CD8-positive, alpha-beta memory T cell (primary cell): ENCODE results near the gene AFF1. TPM values are rescaled to one million over a fixed set of nuclear protein-coding genes. Genes with fewer than 3 reads are reported as not detected.
"Not testable (repeated sequence)": the region's sequence is repeated elsewhere in the genome, so short reads cannot be mapped to it uniquely, and the experiment has no call there.

Experiments used
- CTCF ChIA-PET: fragments of 350-600 bp; sonication (Branson Sonifier 250); formaldehyde crosslinking; loops from one replicate; lab custom pipeline; 2021; ENCODE audit warnings: antibody characterized with exemption; lab: Charles Lee
- POLR2A ChIA-PET: fragments of 350-600 bp; sonication (Branson Sonifier 250); formaldehyde crosslinking; loops from one replicate; lab custom pipeline; 2021; ENCODE audit warnings: antibody characterized with exemption; lab: Charles Lee
- DNase-seq, 5 donors: peaks; one replicate each; pipeline versions ENCODE4 v3.0.0 to v3.0.0-alpha.2; 2020 to 2022; ENCODE audit warnings: mixed read lengths in 1 of 5
- H3K27ac ChIP-seq: one replicate; pipeline ENCODE4 v1.7.0; 2013; ENCODE audit warnings: low read depth, mild to moderate bottlenecking, low read length, moderate library complexity
- H3K27me3 ChIP-seq: 2 replicates; pipeline ENCODE4 v1.7.0; 2013; ENCODE audit warnings: low read length, mild to moderate bottlenecking; ENCODE audit not compliant: insufficient read depth, poor library complexity, severe bottlenecking
- H3K36me3 ChIP-seq: 2 replicates; pipeline ENCODE4 v1.7.0; 2013; ENCODE audit warnings: mild to moderate bottlenecking, low read length, moderate library complexity; ENCODE audit not compliant: insufficient read depth
- H3K4me1 ChIP-seq: 2 replicates; pipeline ENCODE4 v1.7.0; 2013; ENCODE audit warnings: mild to moderate bottlenecking, low read length, moderate library complexity; ENCODE audit not compliant: insufficient read depth
- H3K4me3 ChIP-seq: 2 replicates; pipeline ENCODE4 v1.7.0; 2013; ENCODE audit warnings: mild to moderate bottlenecking, low read length
- H3K9me3 ChIP-seq: 2 replicates; pipeline ENCODE4 v1.7.0; 2013; ENCODE audit warnings: mild to moderate bottlenecking, low read length
- H3K27ac Mint-ChIP-seq, 8 donors: one replicate each; pipeline ENCODE4 v1.8.0; 2020 to 2021; ENCODE audit warnings: mixed read lengths in 8 of 8, mild to moderate bottlenecking in 6 of 8, inconsistent platforms in 3 of 8, moderate library complexity in 3 of 8
- H3K27me3 Mint-ChIP-seq, 2 donors: one replicate each; pipeline ENCODE4 v1.8.0; 2020 to 2021; ENCODE audit warnings: mixed read lengths in 2 of 2, mild to moderate bottlenecking in 1 of 2, moderate library complexity in 1 of 2
- H3K36me3 Mint-ChIP-seq, 3 donors: one replicate each; pipeline ENCODE4 v1.8.0; 2020 to 2021; ENCODE audit warnings: mixed read lengths in 3 of 3, inconsistent platforms in 1 of 3, mild to moderate bottlenecking in 1 of 3
- H3K4me1 Mint-ChIP-seq, 3 donors: one replicate each; pipeline ENCODE4 v1.8.0; 2020 to 2021; ENCODE audit warnings: mixed read lengths in 3 of 3, inconsistent platforms in 1 of 3, mild to moderate bottlenecking in 1 of 3
- H3K4me3 Mint-ChIP-seq, 7 donors: one replicate each; pipeline ENCODE4 v1.8.0; 2020 to 2021; ENCODE audit warnings: mixed read lengths in 7 of 7, mild to moderate bottlenecking in 6 of 7, moderate library complexity in 4 of 7, inconsistent platforms in 2 of 7
- H3K9me3 Mint-ChIP-seq, 5 donors: one replicate each; pipeline ENCODE4 v1.8.0; 2020 to 2022; ENCODE audit warnings: mixed read lengths in 5 of 5, mild to moderate bottlenecking in 3 of 5, moderate library complexity in 2 of 5, inconsistent platforms in 1 of 5
- polyA plus RNA-seq: library from polyadenylated mRNA; unstranded; fragments of 300-500 nt; fragmentation: Illumina TruSeq; gene quantifications from one replicate; pipeline ENCODE4 v1.2.3, GENCODE V29; 2021
- total RNA-seq, 2 experiments: library from RNA; stranded (reverse); gene quantifications; one replicate each; pipeline ENCODE4 v1.2.3, GENCODE V29; 2021

AFF1 gene
- total and polyA plus RNA-seq, 3 experiments from 2014 or later, result 20.9 to 32.9 (median 29.7) TPM

GRCh38 chr4:87011340-87012034, 76.7 kb downstream of the AFF1 start:
- Mint-ChIP-seq H3K27ac (no peak overlapping the region), H3K4me3 (peak overlapping the region in 2 of 7 donors; percentile 29 to 36), H3K4me1 (peaks cover 73 to 85% (median 84%) of the 10 kb centered on the region in 3 donors), H3K27me3 (no peaks in the 10 kb centered on the region), H3K36me3 (peaks cover 0 to 12% (median 0%) of the 10 kb centered on the region in 3 donors), H3K9me3 (no peaks in the 10 kb centered on the region)
- Histone ChIP-seq H3K9me3 (no peaks in the 10 kb centered on the region), H3K36me3 (no peaks in the 10 kb centered on the region), H3K27ac (no peak overlapping the region), H3K4me1 (peaks cover 65% of the 10 kb centered on the region), H3K4me3 (no peak overlapping the region), H3K27me3 (no peaks in the 10 kb centered on the region)
- ChIA-PET POLR2A (no interaction called here), CTCF (interaction anchor here (0.9 to 1.2 kb wide), 2 partner anchors 77 to 82 kb away, joined by 3 to 5 read pairs; partner anchors contain the start of gene AFF1)
- no peak for DNase-seq

- Mint-ChIP-seq H3K27me3 (no peaks in the 10 kb centered on the region), H3K27ac (peak overlapping the region in 1 of 8 donors; percentile 19), H3K4me1 (peaks cover 80 to 94% (median 94%) of the 10 kb centered on the region in 3 donors), H3K36me3 (peaks cover 0 to 5% (median 0%) of the 10 kb centered on the region in 3 donors), H3K9me3 (no peaks in the 10 kb centered on the region), H3K4me3 (peak overlapping the region in 3 of 7 donors; percentile 4 to 23 (median 21))
- Histone ChIP-seq H3K9me3 (no peaks in the 10 kb centered on the region), H3K4me1 (peaks cover 65% of the 10 kb centered on the region), H3K27me3 (no peaks in the 10 kb centered on the region), H3K27ac (no peak overlapping the region), H3K4me3 (no peak overlapping the region), H3K36me3 (no peaks in the 10 kb centered on the region)
- DNase-seq, result no peak
- CTCF ChIA-PET, result no interaction called here
- POLR2A ChIA-PET, result no interaction called here
Measured at GRCh38 chr4:87012265-87012953, 77.6 kb downstream of the AFF1 start.

DNA sequence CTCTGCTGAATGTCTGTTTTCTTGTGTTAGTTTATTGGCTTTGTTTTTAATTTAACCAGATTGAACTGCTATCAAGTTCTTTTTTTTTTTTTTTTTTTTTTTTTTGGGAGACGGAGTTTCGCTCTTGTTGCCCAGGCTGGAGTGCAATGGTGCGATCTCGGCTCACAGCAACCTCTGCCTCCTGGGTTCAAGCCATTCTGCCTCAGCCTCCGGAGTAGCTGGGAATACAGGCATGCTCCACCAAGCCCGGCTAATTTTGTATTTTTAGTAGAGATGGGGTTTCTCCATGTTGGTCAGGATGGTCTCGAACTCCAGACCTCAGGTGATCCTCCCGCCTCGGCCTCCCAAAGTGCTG, 78.1 kb downstream of the AFF1 start:
- H3K4me1 ChIP-seq, result peaks cover 69% of the 10 kb centered on the region
- peak overlapping the region in 1 of 7 donors; percentile 21 for H3K4me3 Mint-ChIP-seq
- DNase-seq, H3K27ac ChIP-seq, H3K4me3 ChIP-seq, H3K36me3 Mint-ChIP-seq, H3K27me3 ChIP-seq, H3K36me3 ChIP-seq, H3K27ac Mint-ChIP-seq, H3K9me3 ChIP-seq, H3K27me3 Mint-ChIP-seq, POLR2A ChIA-PET, CTCF ChIA-PET, H3K9me3 Mint-ChIP-seq: not testable (repeated sequence)
- peaks cover 80 to 95% (median 94%) of the 10 kb centered on the region in 3 donors for H3K4me1 Mint-ChIP-seq

- no peaks in the 10 kb centered on the region for H3K27me3 Mint-ChIP-seq
- H3K9me3 Mint-ChIP-seq, result no peaks in the 10 kb centered on the region
- H3K4me1 ChIP-seq, result peaks cover 69% of the 10 kb centered on the region
- H3K4me3 ChIP-seq, result no peak overlapping the region
- CTCF ChIA-PET, result interaction anchor here (0.8 to 2.0 kb wide), 2 partner anchors 8 to 80 kb away, joined by 3 to 5 read pairs; partner anchors contain the start of gene AFF1
- H3K9me3 ChIP-seq, result no peaks in the 10 kb centered on the region
- H3K27me3 ChIP-seq, result no peaks in the 10 kb centered on the region
- H3K36me3 Mint-ChIP-seq, result no peaks in the 10 kb centered on the region
- DNase-seq, result no peak
- H3K27ac ChIP-seq, result no peak overlapping the region
- no peaks in the 10 kb centered on the region for H3K36me3 ChIP-seq
- H3K27ac Mint-ChIP-seq, result peak overlapping the region in 1 of 8 donors; percentile 50
- POLR2A ChIA-PET, result no interaction called here
- H3K4me1 Mint-ChIP-seq, result peaks cover 79 to 95% (median 94%) of the 10 kb centered on the region in 3 donors
- no peak overlapping the region for H3K4me3 Mint-ChIP-seq
Measured at GRCh38 chr4:87014284-87014782, 79.5 kb downstream of the AFF1 start.

- DNase-seq, result no peak
- Mint-ChIP-seq H3K4me3 (no peak overlapping the region), H3K27ac (no peak overlapping the region), H3K4me1 (peaks cover 79 to 95% (median 94%) of the 10 kb centered on the region in 3 donors), H3K9me3 (no peaks in the 10 kb centered on the region), H3K27me3 (no peaks in the 10 kb centered on the region), H3K36me3 (peaks cover 0 to 3% (median 0%) of the 10 kb centered on the region in 3 donors)
- H3K9me3 ChIP-seq, result no peaks in the 10 kb centered on the region
- ChIA-PET CTCF (interaction anchor here (2.0 kb wide), 1 partner anchor 81 kb away, joined by 5 read pairs; the partner anchor contains the start of gene AFF1), POLR2A (no interaction called here)
- H3K4me1 ChIP-seq, result peaks cover 66% of the 10 kb centered on the region
- no peaks in the 10 kb centered on the region for H3K27me3 ChIP-seq
- no peak overlapping the region for H3K4me3 ChIP-seq
- H3K36me3 ChIP-seq, result no peaks in the 10 kb centered on the region
- H3K27ac ChIP-seq, result no peak overlapping the region
Measured at GRCh38 chr4:87015416-87015815, 80.6 kb downstream of the AFF1 start.

DNA sequence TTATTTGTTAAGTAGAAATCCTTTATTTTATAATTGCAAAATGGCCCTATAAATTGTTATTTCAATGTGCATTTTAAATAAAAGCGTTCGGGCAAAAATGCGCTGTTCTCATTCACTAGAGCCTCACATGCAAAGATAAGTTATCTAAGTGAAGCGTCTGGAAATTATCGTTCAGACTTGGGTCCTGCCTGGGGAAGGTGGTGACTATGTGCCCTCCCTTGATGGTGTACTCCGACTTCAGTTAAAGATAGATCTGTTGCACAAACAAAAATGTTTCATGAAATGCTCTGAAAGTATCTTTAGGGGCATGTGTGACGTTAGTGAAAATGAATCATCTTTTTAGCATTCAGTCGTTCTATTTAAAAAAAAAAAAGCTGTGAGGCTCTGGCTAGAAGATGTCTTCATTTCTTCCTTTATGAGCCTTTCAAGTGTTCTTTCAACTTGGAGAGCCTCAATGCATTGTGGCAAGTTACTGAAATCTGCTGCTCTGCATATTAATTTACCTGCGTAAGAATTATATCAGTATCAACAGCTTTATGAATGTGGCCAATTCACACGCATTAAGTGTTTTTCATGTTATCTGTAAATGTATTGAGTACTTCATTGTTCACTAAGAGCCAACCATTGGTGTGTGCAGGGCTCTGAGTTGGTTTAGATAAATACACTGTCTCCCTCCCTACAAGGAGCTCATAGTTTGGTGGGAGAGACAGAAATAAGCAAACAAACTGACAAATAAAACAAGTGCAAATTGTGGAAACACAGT, 83.0 kb downstream of the AFF1 start:
- POLR2A ChIA-PET, result interaction anchor here (0.7 kb wide), 1 partner anchor 11 kb away, joined by 5 read pairs; no protein-coding TSS in a partner anchor
- H3K36me3 ChIP-seq, result no peaks in the 10 kb centered on the region
- peaks cover 50% of the 10 kb centered on the region for H3K4me1 ChIP-seq
- Mint-ChIP-seq H3K4me3 (no peak overlapping the region), H3K4me1 (peaks cover 74 to 87% (median 86%) of the 10 kb centered on the region in 3 donors), H3K9me3 (no peaks in the 10 kb centered on the region), H3K27me3 (no peaks in the 10 kb centered on the region), H3K36me3 (peaks cover 0 to 5% (median 0%) of the 10 kb centered on the region in 3 donors), H3K27ac (peak overlapping the region in 4 of 8 donors; percentile 10 to 64 (median 19))
- no peak overlapping the region for H3K4me3 ChIP-seq
- no peak for DNase-seq
- H3K27ac ChIP-seq, result no peak overlapping the region
- H3K27me3 ChIP-seq, result no peaks in the 10 kb centered on the region
- CTCF ChIA-PET, result no interaction called here
- no peaks in the 10 kb centered on the region for H3K9me3 ChIP-seq

DNA sequence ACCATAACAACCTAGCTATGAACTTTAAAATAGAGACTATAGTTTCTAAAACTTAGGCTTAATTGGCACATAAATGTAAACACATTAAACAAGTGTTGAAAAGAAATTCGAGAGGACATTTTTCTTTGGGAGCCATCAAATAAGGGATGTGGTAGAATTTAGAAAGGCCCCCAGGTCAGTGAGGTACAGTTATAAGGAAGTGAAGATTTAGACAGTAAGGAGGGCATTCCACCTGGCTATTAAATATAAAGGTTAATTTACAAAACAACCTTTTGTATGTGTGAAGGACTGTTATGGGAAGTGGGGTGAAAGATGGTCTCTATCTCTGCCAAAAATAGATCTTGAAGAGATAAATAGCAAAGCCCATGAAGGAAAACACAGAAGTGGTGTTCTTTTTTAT, 83.9 kb downstream of the AFF1 start:
- H3K27ac ChIP-seq, result peak overlapping the region; percentile 35
- POLR2A ChIA-PET, result no interaction called here

More for the DNA sequence above, 83.9 kb downstream of the AFF1 start:
- Histone ChIP-seq H3K4me1 (peaks cover 43% of the 10 kb centered on the region), H3K9me3 (no peaks in the 10 kb centered on the region), H3K27me3 (no peaks in the 10 kb centered on the region), H3K36me3 (no peaks in the 10 kb centered on the region), H3K4me3 (no peak overlapping the region)
- H3K4me3 Mint-ChIP-seq, result no peak overlapping the region
- peaks cover 0 to 5% (median 0%) of the 10 kb centered on the region in 3 donors for H3K36me3 Mint-ChIP-seq
- H3K4me1 Mint-ChIP-seq, result peaks cover 74 to 87% (median 85%) of the 10 kb centered on the region in 3 donors
- peak overlapping the region in 3 of 8 donors; percentile 18 to 69 (median 64) for H3K27ac Mint-ChIP-seq
- DNase-seq, result no peak
- CTCF ChIA-PET, result no interaction called here
- no peaks in the 10 kb centered on the region for H3K27me3 Mint-ChIP-seq
- no peaks in the 10 kb centered on the region for H3K9me3 Mint-ChIP-seq
